Measurements from ENCODE around the gene ACTN2.

GRCh38 chr1:236687273-236687672, 974 bp downstream of the ACTN2 start:
- TF ChIP-seq POLR2AphosphoS5 (IDR thresholded peaks at IDR 0.05) (no peak), POLR2A (IDR thresholded peaks at IDR 0.05; ENCODE audit: low read depth) (no peak), CTCF (IDR thresholded peaks at IDR 0.05) (no peak)
